GM12878 (cell line): ENCODE measurements around the gene CCNY. TPM values are rescaled to one million over a fixed set of nuclear protein-coding genes. Genes with fewer than 3 reads are reported as not detected.

Source experiments
- ATAC-seq: fragments of 200-7000 bp; cut with Tn5 transposase; 3 replicates; pipeline ENCODE4 v1.9.1; 2020; ENCODE audit warnings: mild to moderate bottlenecking, moderate library complexity
- BruUV-seq: library from RNA; stranded (reverse); fragments of 400-500 nt; replicated peaks from 2 replicates; lab custom pipeline; 2021; lab: Mats Ljungman, UMichigan
- CTCF ChIA-PET: fragments of 300-600 bp; sonication (Branson Sonifier 250); formaldehyde crosslinking; extraction: SDS; loops from one replicate; lab custom pipeline; 2021; ENCODE audit warnings: inconsistent platforms; lab: Yijun Ruan, JAX
- POLR2A ChIA-PET: fragments of 350-600 bp; formaldehyde crosslinking; extraction: SDS; loops from one replicate; lab custom pipeline; 2021; ENCODE audit warnings: inconsistent platforms; lab: Charles Lee
- RAD21 ChIA-PET: fragments of 300-600 bp; sonication (Branson Sonifier 250); formaldehyde crosslinking; loops from one replicate; lab custom pipeline; 2023; ENCODE audit warnings: antibody characterized with exemption; ENCODE audit not compliant: unreplicated experiment; lab: Charles Lee
- SMC1A ChIA-PET: fragments of 300-600 bp; sonication (Branson Sonifier 250); formaldehyde crosslinking; loops from one replicate; lab custom pipeline; 2023; ENCODE audit not compliant: unreplicated experiment, uncharacterized antibody; lab: Charles Lee
- DNase-seq: peaks from one replicate; pipeline ENCODE4 v3.0.0-alpha.2; 2011; ENCODE audit warnings: low read depth, low spot score
- FAIRE-seq: peaks from 3 replicates; lab custom pipeline; 2011; peaks lifted over from hg19 to GRCh38; lab: Jason Lieb, UNC
- H2AFZ ChIP-seq: 2 replicates; pipeline ENCODE4 v1.6.0; 2011; ENCODE audit warnings: low read depth, low read length, control low read depth; ENCODE audit not compliant: control insufficient read depth
- H3K27ac ChIP-seq: 2 replicates; pipeline ENCODE4 v1.5.1; 2011; ENCODE audit warnings: control low read depth; ENCODE audit not compliant: control insufficient read depth, insufficient read depth
- H3K27me3 ChIP-seq, 2 experiments: replicated peaks in 1 of 2; 2 replicates each; pipeline versions ENCODE4 v1.6.0 to v1.6.1; 2011; ENCODE audit warnings: low read length in 1 of 2; ENCODE audit not compliant: control insufficient read depth in 2 of 2, insufficient read depth in 2 of 2
- H3K36me3 ChIP-seq, 2 experiments: 2 replicates each; pipeline ENCODE4 v1.5.1; 2011; ENCODE audit warnings: low read length in 1 of 2; ENCODE audit not compliant: control insufficient read depth in 2 of 2, insufficient read depth in 2 of 2
- H3K4me1 ChIP-seq: 2 replicates; pipeline ENCODE4 v1.6.1; 2011; ENCODE audit warnings: mild to moderate bottlenecking, low read length, moderate library complexity, mixed read lengths; ENCODE audit not compliant: control insufficient read depth, insufficient read depth
- H3K4me2 ChIP-seq: 2 replicates; pipeline ENCODE4 v1.6.0; 2011; ENCODE audit warnings: control low read depth; ENCODE audit not compliant: control insufficient read depth, insufficient read depth
- H3K4me3 ChIP-seq: fragments of 200-600 bp; sonication (generic); 2 replicates; pipeline ENCODE4 v1.5.1; 2016
- H3K79me2 ChIP-seq: 2 replicates; pipeline ENCODE4 v1.6.0; 2011; ENCODE audit warnings: low read length; ENCODE audit not compliant: control insufficient read depth, insufficient read depth
- H3K9ac ChIP-seq: 2 replicates; pipeline ENCODE4 v1.8.0; 2011; ENCODE audit warnings: low read length, control low read depth, mixed read lengths; ENCODE audit not compliant: control insufficient read depth, insufficient read depth
- H3K9me3 ChIP-seq: replicated peaks from 3 replicates; pipeline ENCODE4 v1.5.1; 2011; ENCODE audit warnings: mild to moderate bottlenecking, low read length; ENCODE audit not compliant: control insufficient read depth, insufficient read depth
- H4K20me1 ChIP-seq: 2 replicates; pipeline ENCODE4 v1.6.0; 2011; ENCODE audit not compliant: control insufficient read depth, insufficient read depth
- CTCF ChIP-seq, 3 experiments: IDR thresholded peaks in 2 of 3; conservative IDR thresholded peaks in 1 of 3; 2 replicates each; pipeline ENCODE4 v1.5.1; 2011; ENCODE audit warnings: low read depth in 3 of 3, low read length in 3 of 3, mild to moderate bottlenecking in 3 of 3, control low read depth in 2 of 3, moderate library complexity in 2 of 3, inconsistent platforms in 1 of 3, mixed read lengths in 1 of 3; ENCODE audit not compliant: control insufficient read depth in 2 of 3, insufficient read depth in 1 of 3; ENCODE audit errors: extremely low read depth in 1 of 3
- HDAC2 ChIP-seq: fragments of 200-600 bp; sonication (generic); IDR thresholded peaks from 2 replicates; pipeline ENCODE4 v1.6.1; 2017
- MEF2A ChIP-seq: IDR thresholded peaks from 2 replicates; pipeline ENCODE4 v1.6.1; 2011; ENCODE audit warnings: low read depth, mild to moderate bottlenecking, low read length, moderate library complexity; ENCODE audit not compliant: insufficient read depth
- NFYA ChIP-seq: IDR thresholded peaks from 2 replicates; pipeline ENCODE4 v1.6.1; 2011; ENCODE audit warnings: low read depth, mild to moderate bottlenecking, low read length, improper control_type of control experiment, borderline replicate concordance
- NKRF ChIP-seq: fragments of 450-650 bp; conservative IDR thresholded peaks from 2 replicates; pipeline ENCODE4 v1.6.1; 2017; ENCODE audit warnings: mild to moderate bottlenecking, moderate library complexity
- POU2F2 ChIP-seq: IDR thresholded peaks from 3 replicates; pipeline ENCODE4 v1.6.1; 2011; ENCODE audit warnings: low read depth, mild to moderate bottlenecking, low read length, borderline replicate concordance
- SMAD5 ChIP-seq: IDR thresholded peaks from 2 replicates; pipeline ENCODE4 v1.6.1; 2016; ENCODE audit warnings: antibody characterized with exemption, low read depth
- STAT3 ChIP-seq: IDR thresholded peaks from 2 replicates; pipeline ENCODE4 v1.6.1; 2011; ENCODE audit warnings: low read depth, low read length, improper control_type of control experiment
- USF1 ChIP-seq: IDR thresholded peaks from 2 replicates; pipeline ENCODE4 v1.6.1; 2011; ENCODE audit warnings: borderline replicate concordance, low read depth, mild to moderate bottlenecking, moderate library complexity, mixed read lengths, low read length; ENCODE audit not compliant: insufficient read depth; ENCODE audit errors: extremely low read length
- WGBS: methylation state at CpG from one replicate; pipeline ENCODE4 v1.1.6; 2016; ENCODE audit warnings: low lambda C conversion rate; ENCODE audit not compliant: insufficient replicate concordance, insufficient coverage; ENCODE audit errors: missing lambda C conversion rate; 5-methylcytosine and 5-hydroxymethylcytosine counted together
- in situ Hi-C: fragments of 300-500 bp; cut with MboI; formaldehyde crosslinking; loops from 9 replicates; pipeline ENCODE4 v1.14.3; 2018; ENCODE audit warnings: mixed read lengths
- intact Hi-C: fragments of 100-400 bp; cut with micrococcal nuclease; formaldehyde crosslinking; loops from one replicate; pipeline ENCODE4 v1.14.2; 2022; ENCODE audit not compliant: unreplicated experiment
- polyA plus RNA-seq, 11 experiments: library from polyadenylated mRNA; depleted of rRNA in 4 of 11; unstranded in 6 of 11; stranded (reverse) in 5 of 11; fragments of >200 nt; fragmentation: Nextera tagmentation in 4 of 11; fragmentation: Illumina TruSeq in 1 of 11; extraction: Ambion mirVana in 4 of 11; extraction: Trizol in 1 of 11; gene quantifications; 1 replicate in 1 of 11; 2 replicates in 10 of 11; pipeline versions ENCODE4 v1.2.1 to v1.2.3, GENCODE V29; 2011 to 2016; ENCODE audit warnings: inconsistent platforms in 2 of 11, missing spikeins in 2 of 11, low read depth in 1 of 11
- total RNA-seq, 4 experiments: library from RNA; depleted of rRNA in 3 of 4; stranded (reverse); fragments of >200 nt in 3 of 4; fragmentation: Illumina TruSeq in 1 of 4; extraction: Trizol in 1 of 4; gene quantifications; 2 replicates each; pipeline versions ENCODE4 v1.2.1 to v1.2.3, GENCODE V29; 2013 to 2021

The CCNY gene
- total and polyA plus RNA-seq, 10 of the 15 experiments (the other 5 are each of a cell fraction or from before 2014, with no cell fraction given) = 3.6 to 50.0 (median 26.1) TPM

GRCh38 chr10:35503578-35503977 lies 167.3 kb downstream of the CCNY start:
- H3K27ac ChIP-seq = no peak overlapping the region
- FAIRE-seq (no peak), ATAC-seq (no peak), DNase-seq (no peak)
- SMC1A ChIA-PET = no interaction called here
- H2AFZ ChIP-seq = no peak overlapping the region
- H3K9ac ChIP-seq = no peak overlapping the region
- peaks cover 22% of the 10 kb centered on the region for H3K4me1 ChIP-seq
- intact Hi-C loops (no loop called here), in situ Hi-C loops (no loop called here)
- no peaks in the 10 kb centered on the region for H3K27me3 ChIP-seq
- H3K79me2 ChIP-seq = no peaks in the 10 kb centered on the region
- TF ChIP-seq USF1 = no peak
- TF ChIP-seq NFYA = no peak
- TF ChIP-seq NKRF = no peak
- TF ChIP-seq SMAD5 = no peak
- no peak for TF ChIP-seq MEF2A
- no peak for TF ChIP-seq POU2F2
- TF ChIP-seq CTCF (IDR thresholded peaks at IDR 0.05 in 2 of 3, conservative IDR thresholded peaks at IDR 0.05 in 1 of 3; ENCODE audit: control insufficient read depth in 2 of 3, extremely low read depth in 1 of 3, insufficient read depth in 1 of 3, low read depth in 3 of 3, low read length in 3 of 3) = no peak
- no peak for TF ChIP-seq HDAC2
- TF ChIP-seq STAT3 = no peak
- POLR2A ChIA-PET = no interaction called here
- no peaks in the 10 kb centered on the region for H4K20me1 ChIP-seq
- no peaks in the 10 kb centered on the region for H3K9me3 ChIP-seq
- RAD21 ChIA-PET = no interaction called here
- CTCF ChIA-PET = no interaction called here
- 100% methylated on average over 5 of the region's 5 CpGs for WGBS
- no peak overlapping the region for H3K4me2 ChIP-seq
- H3K36me3 ChIP-seq = no peaks in the 10 kb centered on the region; a peak in 1 of 4 replicates
- H3K4me3 ChIP-seq = no peak overlapping the region
- BruUV-seq = no TSS peak
